ENCODE measurements around the gene PLCB3. TPM values are rescaled to one million over a fixed set of nuclear protein-coding genes. Genes with fewer than 3 reads are reported as not detected.
A peak's percentile ranks its signal among the peaks of the same experiment; 100 is the strongest.

PLCB3 gene
- total RNA-seq, 1 donor from 2014 or later = 43.5 TPM

- DNase-seq (ENCODE audit: low read depth) = no peak
- peak overlapping the region; percentile 90 for H3K4me3 ChIP-seq (ENCODE audit: low read depth, low read length)
- TF ChIP-seq, protein P1, sequence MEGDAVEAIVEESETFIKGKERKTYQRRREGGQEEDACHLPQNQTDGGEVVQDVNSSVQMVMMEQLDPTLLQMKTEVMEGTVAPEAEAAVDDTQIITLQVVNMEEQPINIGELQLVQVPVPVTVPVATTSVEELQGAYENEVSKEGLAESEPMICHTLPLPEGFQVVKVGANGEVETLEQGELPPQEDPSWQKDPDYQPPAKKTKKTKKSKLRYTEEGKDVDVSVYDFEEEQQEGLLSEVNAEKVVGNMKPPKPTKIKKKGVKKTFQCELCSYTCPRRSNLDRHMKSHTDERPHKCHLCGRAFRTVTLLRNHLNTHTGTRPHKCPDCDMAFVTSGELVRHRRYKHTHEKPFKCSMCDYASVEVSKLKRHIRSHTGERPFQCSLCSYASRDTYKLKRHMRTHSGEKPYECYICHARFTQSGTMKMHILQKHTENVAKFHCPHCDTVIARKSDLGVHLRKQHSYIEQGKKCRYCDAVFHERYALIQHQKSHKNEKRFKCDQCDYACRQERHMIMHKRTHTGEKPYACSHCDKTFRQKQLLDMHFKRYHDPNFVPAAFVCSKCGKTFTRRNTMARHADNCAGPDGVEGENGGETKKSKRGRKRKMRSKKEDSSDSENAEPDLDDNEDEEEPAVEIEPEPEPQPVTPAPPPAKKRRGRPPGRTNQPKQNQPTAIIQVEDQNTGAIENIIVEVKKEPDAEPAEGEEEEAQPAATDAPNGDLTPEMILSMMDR (conservative IDR thresholded peaks at IDR 0.05; ENCODE audit: low read depth, low read length) = no peak
Observed at GRCh38 chr11:64247729-64248531, 3.4 kb upstream of the PLCB3 start.

GRCh38 chr11:64248578-64248977, 2.8 kb upstream of the PLCB3 start:
- TF ChIP-seq, protein P1 (conservative IDR thresholded peaks at IDR 0.05; ENCODE audit: low read depth, low read length) = no peak
- no peak for DNase-seq (ENCODE audit: low read depth)
- H3K4me3 ChIP-seq (ENCODE audit: low read depth, low read length) = no peak overlapping the region

GRCh38 chr11:64249038-64249437, 2.3 kb upstream of the PLCB3 start:
- no peak overlapping the region for H3K4me3 ChIP-seq (ENCODE audit: low read depth, low read length)
- DNase-seq (ENCODE audit: low read depth) = no peak
- TF ChIP-seq, protein P1 (conservative IDR thresholded peaks at IDR 0.05; ENCODE audit: low read depth, low read length) = no peak

DNA sequence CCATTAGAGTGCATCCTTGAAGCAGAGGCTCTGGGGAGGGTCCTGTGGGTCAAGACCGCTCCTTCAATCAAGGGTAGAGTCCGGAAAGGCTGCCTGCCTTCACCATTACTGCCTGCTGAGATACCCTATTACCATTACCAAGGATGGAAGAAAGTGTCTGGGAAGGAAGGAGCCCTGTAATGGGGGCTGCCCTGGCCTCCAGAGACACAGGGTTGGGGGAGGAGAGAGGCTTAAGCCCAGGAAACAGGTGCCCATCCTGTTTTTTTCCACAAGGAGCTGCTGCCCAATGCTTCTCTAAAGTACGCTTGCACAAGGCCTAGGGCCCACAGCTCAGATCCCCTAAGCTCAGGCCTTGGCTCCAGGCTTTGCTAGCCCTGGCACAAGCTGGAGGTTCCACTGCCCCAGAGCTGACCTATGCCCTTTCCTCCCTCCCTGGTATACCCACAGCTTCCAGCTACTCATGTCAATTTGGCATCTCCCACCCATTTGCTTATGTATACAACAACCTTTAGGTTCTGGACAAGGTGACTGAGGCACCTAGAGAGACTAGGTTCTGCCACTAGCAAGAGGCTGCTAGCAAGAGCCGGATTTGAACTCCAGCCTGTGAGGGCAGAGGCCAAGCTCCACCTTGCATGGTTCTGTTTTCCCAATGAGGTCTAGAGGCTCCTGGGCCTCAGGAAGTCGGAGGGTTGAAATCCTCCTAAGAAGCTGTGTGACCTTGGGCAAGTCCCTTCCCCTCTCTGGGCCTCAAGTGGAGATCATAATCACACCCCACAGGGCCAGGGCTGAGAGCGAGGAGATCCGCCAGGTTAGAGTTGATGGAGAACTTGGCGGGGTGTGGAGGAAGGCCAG, 1.5 kb upstream of the PLCB3 start:
- no peak overlapping the region for H3K4me3 ChIP-seq (ENCODE audit: low read depth, low read length)

DNA sequence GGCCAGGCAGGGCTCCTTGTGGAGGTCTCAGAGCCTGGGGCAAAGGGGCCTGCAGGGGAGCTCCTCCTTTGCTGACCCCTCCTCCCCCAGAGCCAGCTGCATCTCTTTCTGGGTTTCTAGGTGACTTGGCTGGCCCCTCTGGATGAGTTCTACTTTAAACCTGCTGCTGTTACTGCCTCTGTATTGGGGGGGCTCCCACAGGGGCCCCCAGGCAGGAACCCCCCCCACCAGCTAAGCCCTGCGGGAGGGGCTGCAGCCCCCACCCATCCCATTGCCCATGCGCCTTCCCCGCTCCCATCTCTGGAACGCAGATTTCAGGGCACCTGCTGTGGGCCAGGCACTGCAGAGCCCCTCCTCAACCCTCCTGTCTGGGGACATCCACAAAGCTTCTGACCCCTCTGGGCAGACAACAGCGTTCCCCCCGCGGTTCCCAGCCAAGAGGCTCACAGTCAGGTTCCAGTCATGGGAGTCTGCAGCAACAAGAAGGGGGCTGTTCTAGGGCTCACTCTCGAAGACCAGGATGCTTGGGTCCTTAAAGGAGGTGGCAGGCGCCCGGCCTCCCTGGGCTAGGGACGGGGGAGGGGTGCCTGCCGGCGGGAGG, 815 bp upstream of the PLCB3 start:
- H3K4me3 ChIP-seq (ENCODE audit: low read depth, low read length) = peak overlapping the region; percentile 95
- DNase-seq (ENCODE audit: low read depth) = no peak
- TF ChIP-seq, protein P1 (conservative IDR thresholded peaks at IDR 0.05; ENCODE audit: low read depth, low read length) = no peak

More for the DNA sequence above, 1.5 kb upstream of the PLCB3 start:
- TF ChIP-seq, protein P1 (conservative IDR thresholded peaks at IDR 0.05; ENCODE audit: low read depth, low read length) = no peak
- no peak for DNase-seq (ENCODE audit: low read depth)

DNA sequence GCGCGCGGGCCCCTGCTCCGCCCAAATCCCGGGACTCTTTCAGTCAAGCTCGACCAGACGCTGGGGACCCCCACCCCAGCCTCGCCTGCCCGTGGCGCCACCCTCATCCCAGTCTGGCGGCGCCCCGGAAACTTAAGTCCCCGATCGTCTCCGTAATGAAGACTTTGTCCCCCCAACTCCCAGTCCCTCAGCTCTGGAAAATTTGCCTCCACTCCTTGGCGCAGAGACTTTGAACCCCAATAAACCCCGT, 348 bp downstream of the PLCB3 start:
- peak overlapping the region; percentile 95 for H3K4me3 ChIP-seq (ENCODE audit: low read depth, low read length)
- no peak for DNase-seq (ENCODE audit: low read depth)

More for the DNA sequence above, 348 bp downstream of the PLCB3 start:
- TF ChIP-seq, protein P1 (conservative IDR thresholded peaks at IDR 0.05; ENCODE audit: low read depth, low read length) = no peak

Data from epithelial cell of proximal tubule (primary cell).